ENCODE measurements around the gene MRPL27. TPM values are rescaled to one million over a fixed set of nuclear protein-coding genes. Genes with fewer than 3 reads are reported as not detected.

MRPL27 gene
- total RNA-seq, 1 experiment from 2014 or later: 106 TPM

DNA sequence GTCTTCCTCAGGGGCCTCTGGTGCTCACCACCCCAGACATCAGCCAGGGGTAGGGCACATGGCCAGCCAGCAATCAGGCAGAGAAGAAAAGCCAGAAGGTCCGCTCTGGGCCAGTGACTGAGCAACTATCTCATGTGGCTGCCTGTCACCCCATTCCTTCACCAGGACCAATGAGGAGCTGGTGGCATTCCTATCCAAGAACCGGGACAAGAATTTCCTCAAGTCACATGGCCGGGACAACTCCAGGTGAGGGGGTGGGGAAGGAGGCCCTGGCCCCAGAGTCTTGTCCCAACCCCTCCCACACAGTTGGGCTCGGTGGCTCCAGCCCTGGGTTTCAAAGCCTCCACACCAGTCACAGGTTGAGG, 17.7 kb downstream of the MRPL27 start:
- Histone ChIP-seq H3K36me3 (ENCODE audit: control insufficient read depth in 1 of 2, insufficient read depth in 2 of 2, low read length in 2 of 2) (peaks cover 44 to 59% of the 10 kb centered on the region in 2 experiments; a peak in 3 of 4 replicates), H3K79me2 (ENCODE audit: insufficient read depth, low read length) (peaks cover 15% of the 10 kb centered on the region), H4K20me1 (ENCODE audit: insufficient read depth) (no peaks in the 10 kb centered on the region), H3K4me3 (replicated peaks in 1 of 2; ENCODE audit: low read depth in 1 of 2, low read length in 2 of 2) (no peak overlapping the region), H3K9ac (ENCODE audit: low read length) (no peak overlapping the region), H3K4me2 (ENCODE audit: low read length) (no peak overlapping the region), H3K4me1 (ENCODE audit: control insufficient read depth in 1 of 2, insufficient read depth in 2 of 2, low read length in 2 of 2) (no peaks in the 10 kb centered on the region), H3K27ac (ENCODE audit: low read depth, low read length) (no peak overlapping the region), H3K9me2 (ENCODE audit: insufficient read depth) (no peaks in the 10 kb centered on the region), H2AFZ (ENCODE audit: low read depth, low read length, poor library complexity, severe bottlenecking) (no peak overlapping the region), H3K27me3 (ENCODE audit: insufficient read depth, low read length) (no peaks in the 10 kb centered on the region), H3K9me3 (ENCODE audit: control insufficient read depth in 1 of 2, insufficient read depth in 1 of 2, low read depth in 1 of 2, low read length in 2 of 2) (no peaks in the 10 kb centered on the region)
- BruUV-seq (replicated peaks): no TSS peak
- CTCF ChIA-PET: no interaction called here
- DNase-seq (ENCODE audit: low read depth, low spot score) (no peak), ATAC-seq (no peak)
- intact Hi-C loops (cut with micrococcal nuclease): no loop called here
- TF ChIP-seq TCF7L2 (IDR thresholded peaks at IDR 0.05; ENCODE audit: borderline replicate concordance, extremely low read depth, insufficient read depth, insufficient read length) (no peak), CBX3 (IDR thresholded peaks at IDR 0.05; ENCODE audit: low read depth) (no peak), POLR2AphosphoS5 (IDR thresholded peaks at IDR 0.05; ENCODE audit: low read depth, low read length) (no peak), SIN3A (IDR thresholded peaks at IDR 0.05; ENCODE audit: low read depth) (no peak), YY1 (IDR thresholded peaks at IDR 0.05; ENCODE audit: extremely low read depth, insufficient replicate concordance, low read depth, low read length) (no peak), ZNF274 (IDR thresholded peaks at IDR 0.05; ENCODE audit: low read depth, low read length) (no peak), CEBPB (IDR thresholded peaks at IDR 0.05; ENCODE audit: low read depth) (no peak), EGR1 (IDR thresholded peaks at IDR 0.05; ENCODE audit: low read depth) (no peak), SRF (IDR thresholded peaks at IDR 0.05; ENCODE audit: low read depth) (no peak), FOSL1 (IDR thresholded peaks at IDR 0.05; ENCODE audit: low read depth) (no peak), SP1 (IDR thresholded peaks at IDR 0.05; ENCODE audit: low read depth) (no peak), RAD21 (IDR thresholded peaks at IDR 0.05; ENCODE audit: low read depth) (no peak)
- TF ChIP-seq, protein P1, sequence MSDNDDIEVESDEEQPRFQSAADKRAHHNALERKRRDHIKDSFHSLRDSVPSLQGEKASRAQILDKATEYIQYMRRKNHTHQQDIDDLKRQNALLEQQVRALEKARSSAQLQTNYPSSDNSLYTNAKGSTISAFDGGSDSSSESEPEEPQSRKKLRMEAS (IDR thresholded peaks at IDR 0.05): no peak
- RAD21 ChIA-PET (ENCODE audit: low non-redundant PET in 1 of 2, low total read pairs in 2 of 2, uncharacterized antibody in 2 of 2, unreplicated experiment in 2 of 2): no interaction called here
- POLR2A ChIA-PET: no interaction called here

DNA sequence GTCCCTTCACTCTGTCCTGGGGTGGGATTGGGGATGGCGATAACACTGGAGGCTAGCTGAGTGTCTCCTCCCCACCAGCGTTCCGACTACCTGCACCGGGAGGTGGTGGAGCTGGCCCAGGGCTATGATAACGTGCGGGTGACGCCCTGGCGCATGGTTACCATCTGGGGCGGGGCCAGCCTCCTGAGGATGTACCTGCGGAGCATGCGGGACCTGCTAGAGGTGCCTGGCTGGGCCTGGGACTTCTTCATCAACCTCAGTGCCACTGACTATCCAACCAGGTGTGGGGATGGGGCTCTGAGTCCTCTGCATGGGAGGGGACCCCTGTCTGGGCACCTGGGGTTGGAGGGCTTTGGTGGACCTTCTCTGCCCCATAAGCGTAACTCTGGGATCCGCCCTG, 18.2 kb downstream of the MRPL27 start:
- Histone ChIP-seq H3K27ac (ENCODE audit: low read depth, low read length) (no peak overlapping the region), H3K27me3 (ENCODE audit: insufficient read depth, low read length) (no peaks in the 10 kb centered on the region), H3K9me2 (ENCODE audit: insufficient read depth) (no peaks in the 10 kb centered on the region), H3K79me2 (ENCODE audit: insufficient read depth, low read length) (peaks cover 16% of the 10 kb centered on the region), H3K4me3 (replicated peaks in 1 of 2; ENCODE audit: low read depth in 1 of 2, low read length in 2 of 2) (no peak overlapping the region), H3K4me1 (ENCODE audit: control insufficient read depth in 1 of 2, insufficient read depth in 2 of 2, low read length in 2 of 2) (no peaks in the 10 kb centered on the region), H3K4me2 (ENCODE audit: low read length) (no peak overlapping the region), H3K9ac (ENCODE audit: low read length) (no peak overlapping the region), H4K20me1 (ENCODE audit: insufficient read depth) (no peaks in the 10 kb centered on the region), H2AFZ (ENCODE audit: low read depth, low read length, poor library complexity, severe bottlenecking) (no peak overlapping the region), H3K36me3 (ENCODE audit: control insufficient read depth in 1 of 2, insufficient read depth in 2 of 2, low read length in 2 of 2) (peaks cover 44 to 58% of the 10 kb centered on the region in 2 experiments; a peak in 3 of 4 replicates), H3K9me3 (ENCODE audit: control insufficient read depth in 1 of 2, insufficient read depth in 1 of 2, low read depth in 1 of 2, low read length in 2 of 2) (no peaks in the 10 kb centered on the region)
- intact Hi-C loops (cut with micrococcal nuclease): no loop called here
- DNase-seq (ENCODE audit: low read depth, low spot score): no peak
- BruUV-seq (replicated peaks): no TSS peak
- no peak for ATAC-seq
- RAD21 ChIA-PET (ENCODE audit: low non-redundant PET in 1 of 2, low total read pairs in 2 of 2, uncharacterized antibody in 2 of 2, unreplicated experiment in 2 of 2): no interaction called here
- CTCF ChIA-PET: interaction anchor here (1.4 kb wide), 1 partner anchor 155 kb away, joined by 3 read pairs; no protein-coding TSS in a partner anchor
- POLR2A ChIA-PET: no interaction called here
- no peak for TF ChIP-seq EZH2phosphoT487 (IDR thresholded peaks at IDR 0.05; ENCODE audit: borderline replicate concordance)
- no peak for TF ChIP-seq FOSL1 (IDR thresholded peaks at IDR 0.05; ENCODE audit: low read depth)
- TF ChIP-seq EZH2 (IDR thresholded peaks at IDR 0.05): no peak
- no peak for TF ChIP-seq POLR2AphosphoS5 (IDR thresholded peaks at IDR 0.05; ENCODE audit: low read depth, low read length)
- TF ChIP-seq, protein P2, sequence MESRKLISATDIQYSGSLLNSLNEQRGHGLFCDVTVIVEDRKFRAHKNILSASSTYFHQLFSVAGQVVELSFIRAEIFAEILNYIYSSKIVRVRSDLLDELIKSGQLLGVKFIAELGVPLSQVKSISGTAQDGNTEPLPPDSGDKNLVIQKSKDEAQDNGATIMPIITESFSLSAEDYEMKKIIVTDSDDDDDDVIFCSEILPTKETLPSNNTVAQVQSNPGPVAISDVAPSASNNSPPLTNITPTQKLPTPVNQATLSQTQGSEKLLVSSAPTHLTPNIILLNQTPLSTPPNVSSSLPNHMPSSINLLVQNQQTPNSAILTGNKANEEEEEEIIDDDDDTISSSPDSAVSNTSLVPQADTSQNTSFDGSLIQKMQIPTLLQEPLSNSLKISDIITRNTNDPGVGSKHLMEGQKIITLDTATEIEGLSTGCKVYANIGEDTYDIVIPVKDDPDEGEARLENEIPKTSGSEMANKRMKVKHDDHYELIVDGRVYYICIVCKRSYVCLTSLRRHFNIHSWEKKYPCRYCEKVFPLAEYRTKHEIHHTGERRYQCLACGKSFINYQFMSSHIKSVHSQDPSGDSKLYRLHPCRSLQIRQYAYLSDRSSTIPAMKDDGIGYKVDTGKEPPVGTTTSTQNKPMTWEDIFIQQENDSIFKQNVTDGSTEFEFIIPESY (IDR thresholded peaks at IDR 0.05; ENCODE audit: extremely low read depth, insufficient replicate concordance, low read length): no peak
- TF ChIP-seq ZNF274 (IDR thresholded peaks at IDR 0.05; ENCODE audit: low read depth, low read length): no peak
- TF ChIP-seq YY1 (IDR thresholded peaks at IDR 0.05; ENCODE audit: extremely low read depth, insufficient replicate concordance, low read depth, low read length): no peak
- TF ChIP-seq SP1 (IDR thresholded peaks at IDR 0.05; ENCODE audit: low read depth): no peak
- TF ChIP-seq, protein P1 (IDR thresholded peaks at IDR 0.05): no peak
- TF ChIP-seq EGR1 (IDR thresholded peaks at IDR 0.05; ENCODE audit: low read depth): no peak

Data from HCT116 (cell line).